Lung (tissue), 12 donors: ENCODE results near the gene SLC39A13. TPM values are rescaled to one million over a fixed set of nuclear protein-coding genes. Genes with fewer than 3 reads are reported as not detected.

Experiments used
- ATAC-seq: fragments of 200-7000 bp; cut with Tn5 transposase; one replicate; pipeline ENCODE4 v1.9.1; 2020; ENCODE audit warnings: moderate number of reproducible peaks; ENCODE audit not compliant: insufficient read depth, low FRiP score
- DNase-seq, 3 donors: peaks; one replicate each; pipeline ENCODE4 v3.0.0-alpha.2; 2013 to 2017
- H3K27ac ChIP-seq, 2 donors: one replicate each; pipeline ENCODE4 v1.5.1; 2013; ENCODE audit warnings: mild to moderate bottlenecking in 2 of 2, moderate library complexity in 2 of 2, control low read depth in 1 of 2, inconsistent platforms in 1 of 2, low read depth in 1 of 2, low read length in 1 of 2
- H3K27me3 ChIP-seq, 3 donors: one replicate each; pipeline ENCODE4 v1.5.1; 2013; ENCODE audit warnings: low read length in 2 of 3; ENCODE audit not compliant: control insufficient read depth in 3 of 3, insufficient read depth in 3 of 3
- H3K36me3 ChIP-seq, 4 donors: one replicate each; pipeline ENCODE4 v1.5.1; 2013; ENCODE audit warnings: low read length in 4 of 4, mild to moderate bottlenecking in 1 of 4, moderate library complexity in 1 of 4; ENCODE audit not compliant: control insufficient read depth in 4 of 4, insufficient read depth in 4 of 4
- H3K4me1 ChIP-seq, 5 donors: one replicate each; pipeline ENCODE4 v1.5.1; 2013; ENCODE audit warnings: low read length in 5 of 5, mild to moderate bottlenecking in 2 of 5, moderate library complexity in 1 of 5; ENCODE audit not compliant: control insufficient read depth in 5 of 5, insufficient read depth in 5 of 5
- H3K4me3 ChIP-seq: one replicate; pipeline ENCODE4 v1.5.1; 2013; ENCODE audit warnings: mild to moderate bottlenecking, control low read depth, moderate library complexity
- H3K9ac ChIP-seq, 2 donors: one replicate each; pipeline ENCODE4 v1.5.1; 2013; ENCODE audit warnings: low read length in 2 of 2, control low read depth in 1 of 2; ENCODE audit not compliant: insufficient read depth in 1 of 2
- H3K9me3 ChIP-seq, 4 donors: one replicate each; pipeline ENCODE4 v1.5.1; 2013; ENCODE audit warnings: low read length in 3 of 4, mild to moderate bottlenecking in 1 of 4, moderate library complexity in 1 of 4; ENCODE audit not compliant: control insufficient read depth in 4 of 4, insufficient read depth in 3 of 4
- CTCF ChIP-seq: IDR thresholded peaks from 2 replicates; pipeline ENCODE4 v1.5.1; 2012; ENCODE audit warnings: mild to moderate bottlenecking; ENCODE audit errors: control extremely low read depth, extremely low read depth
- WGBS, 2 donors: extraction: QIAGEN DNeasy Blood & Tissue Kit; methylation state at CpG; one replicate each; pipeline ENCODE4 v1.1.7; 2013; 5-methylcytosine and 5-hydroxymethylcytosine counted together
- polyA plus RNA-seq, 2 donors: library from polyadenylated mRNA; stranded (reverse); fragments of 200-250 nt; gene quantifications; one replicate each; pipeline ENCODE4 v1.2.1, GENCODE V29; 2013
- total RNA-seq, 2 donors: library from RNA; depleted of rRNA in 1 of 2; stranded (reverse); fragments of >200 nt in 1 of 2; gene quantifications; one replicate each; pipeline ENCODE4 v1.2.1, GENCODE V29; 2014 to 2021
- donor health status: control.
- donor health status: control.
- donor health status: Bipolar disorder and iron deficiency.
- donor health status: healthy.
- donor health status: DM: yes; HTN: yes; CAD: no.

The SLC39A13 gene
- total and polyA plus RNA-seq, 4 donors = 31.8 to 83.8 (median 74.8) TPM

GRCh38 chr11:47441421-47441820 lies 33.0 kb downstream of the SLC39A13 start:
- Histone ChIP-seq H3K9ac (no peak overlapping the region), H3K4me1 (peaks cover 0 to 4% (median 0%) of the 10 kb centered on the region in 5 donors), H3K9me3 (no peaks in the 10 kb centered on the region), H3K27ac (no peak overlapping the region), H3K4me3 (no peak overlapping the region), H3K27me3 (no peaks in the 10 kb centered on the region), H3K36me3 (no peaks in the 10 kb centered on the region)
- DNase-seq (no peak), ATAC-seq (no peak)
- 87 to 91% methylated on average over 11 to 12 of the region's 12 CpGs for WGBS, 2 donors
- no peak for TF ChIP-seq CTCF

DNA sequence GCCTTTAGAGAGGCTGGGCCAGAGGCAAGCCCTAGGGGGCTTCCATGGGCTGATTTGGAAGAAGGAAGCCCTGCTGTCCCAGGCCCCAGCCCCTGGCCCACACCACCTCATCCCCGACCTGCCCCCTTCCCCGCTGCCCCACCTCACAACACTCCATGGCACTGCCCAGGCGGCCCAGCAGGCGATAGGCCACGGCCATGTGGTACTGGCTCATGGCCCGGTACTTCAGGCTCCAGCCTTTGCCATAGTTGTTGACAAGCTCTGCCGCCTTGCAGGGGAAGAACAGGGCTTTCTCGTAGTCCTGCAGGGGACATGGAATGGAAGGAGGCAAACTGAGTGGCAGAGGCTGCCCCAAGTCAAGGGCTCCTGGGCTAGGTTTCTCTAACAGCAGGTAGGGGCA lies 34.1 kb downstream of the SLC39A13 start:
- Histone ChIP-seq H3K4me1 (peaks cover 0 to 4% (median 0%) of the 10 kb centered on the region in 5 donors), H3K4me3 (no peak overlapping the region), H3K27ac (no peak overlapping the region), H3K36me3 (no peaks in the 10 kb centered on the region), H3K9ac (no peak overlapping the region), H3K27me3 (no peaks in the 10 kb centered on the region), H3K9me3 (no peaks in the 10 kb centered on the region)
- WGBS, 2 donors = 88 to 95% methylated on average over 8 of the region's 8 CpGs
- ATAC-seq = no peak
- no peak for DNase-seq
- TF ChIP-seq CTCF = no peak

- 84 to 90% methylated on average over 12 of the region's 12 CpGs for WGBS, 2 donors
- Histone ChIP-seq H3K27ac (no peak overlapping the region), H3K4me3 (no peak overlapping the region), H3K4me1 (no peaks in the 10 kb centered on the region), H3K9ac (no peak overlapping the region), H3K36me3 (no peaks in the 10 kb centered on the region), H3K9me3 (no peaks in the 10 kb centered on the region), H3K27me3 (no peaks in the 10 kb centered on the region)
- no peak for ATAC-seq
- DNase-seq = no peak
- no peak for TF ChIP-seq CTCF
These were observed 34.8 kb downstream of the SLC39A13 start for GRCh38 chr11:47443028-47443700.

GRCh38 chr11:47443817-47444216 lies 35.4 kb downstream of the SLC39A13 start:
- no peak for DNase-seq
- Histone ChIP-seq H3K4me3 (no peak overlapping the region), H3K36me3 (no peaks in the 10 kb centered on the region), H3K27ac (no peak overlapping the region), H3K27me3 (no peaks in the 10 kb centered on the region), H3K9ac (no peak overlapping the region), H3K4me1 (no peaks in the 10 kb centered on the region), H3K9me3 (no peaks in the 10 kb centered on the region)
- no peak for ATAC-seq
- no peak for TF ChIP-seq CTCF
- 75 to 83% methylated on average over 3 of the region's 3 CpGs for WGBS, 2 donors
